Pulmonary artery endothelial cell (primary cell): ENCODE measurements around the gene RAP1GAP2. TPM values are rescaled to one million over a fixed set of nuclear protein-coding genes. Genes with fewer than 3 reads are reported as not detected.
"Not testable (repeated sequence)": the region's sequence is repeated elsewhere in the genome, so short reads cannot be mapped to it uniquely, and the experiment has no call there.

Experiments used
- DNase-seq: peaks from one replicate; pipeline ENCODE4 v3.0.0-alpha.2; 2011; ENCODE audit warnings: low read depth, low spot score
- total RNA-seq: library from RNA; depleted of rRNA; stranded (reverse); fragments of >200 nt; gene quantifications from 2 replicates; pipeline ENCODE4 v1.2.3, GENCODE V29; 2014

Gene RAP1GAP2
- total RNA-seq, 1 donor from 2014 or later, result 6.1 TPM

GRCh38 chr17:3022197-3022596 lies 226.0 kb downstream of the RAP1GAP2 start:
- no peak for DNase-seq

- no peak for DNase-seq
These were observed 228.1 kb downstream of the RAP1GAP2 start for GRCh38 chr17:3024346-3024745.

GRCh38 chr17:3025421-3026124 lies 229.3 kb downstream of the RAP1GAP2 start:
- no peak for DNase-seq

GRCh38 chr17:3026125-3026855 lies 230.1 kb downstream of the RAP1GAP2 start:
- no peak for DNase-seq

GRCh38 chr17:3026856-3027751 lies 230.9 kb downstream of the RAP1GAP2 start:
- no peak for DNase-seq

- DNase-seq, result no peak
These were observed 231.7 kb downstream of the RAP1GAP2 start for GRCh38 chr17:3027786-3028532.

GRCh38 chr17:3029213-3029913 lies 233.1 kb downstream of the RAP1GAP2 start:
- no peak for DNase-seq

- peak; percentile 94 for DNase-seq
These were observed 233.9 kb downstream of the RAP1GAP2 start for GRCh38 chr17:3030096-3030495.

- DNase-seq, result not testable (repeated sequence)
These were observed 234.7 kb downstream of the RAP1GAP2 start for GRCh38 chr17:3030852-3031470.

- no peak for DNase-seq
These were observed 236.3 kb downstream of the RAP1GAP2 start for GRCh38 chr17:3032258-3033247.

GRCh38 chr17:3033248-3033640 lies 237.0 kb downstream of the RAP1GAP2 start:
- no peak for DNase-seq

- no peak for DNase-seq
These were observed 237.7 kb downstream of the RAP1GAP2 start for GRCh38 chr17:3033741-3034577.

GRCh38 chr17:3034578-3034920 lies 238.3 kb downstream of the RAP1GAP2 start:
- DNase-seq, result no peak

- DNase-seq, result no peak
These were observed 239.2 kb downstream of the RAP1GAP2 start for GRCh38 chr17:3035256-3035967.

GRCh38 chr17:3035968-3036280 lies 239.7 kb downstream of the RAP1GAP2 start:
- DNase-seq, result no peak

GRCh38 chr17:3036800-3037199 lies 240.6 kb downstream of the RAP1GAP2 start:
- no peak for DNase-seq

- DNase-seq, result no peak
These were observed 241.0 kb downstream of the RAP1GAP2 start for GRCh38 chr17:3037259-3037658.

- DNase-seq, result no peak
These were observed 242.7 kb downstream of the RAP1GAP2 start for GRCh38 chr17:3038941-3039340.
